ENCODE measurements around the gene CHAT. TPM values are rescaled to one million over a fixed set of nuclear protein-coding genes. Genes with fewer than 3 reads are reported as not detected.

Gene CHAT
- total and polyA plus RNA-seq, 12 donors = not detected

GRCh38 chr10:49610458-49611165 is 3.2 kb upstream of the CHAT start:
- intact Hi-C loops (cut with DNase I) = no loop called here
- no peak for DNase-seq
- TF ChIP-seq POLR2A (IDR thresholded peaks at IDR 0.05) (no peak), CTCF (IDR thresholded peaks at IDR 0.05) (no peak)
- no peak overlapping the region for H3K27ac ChIP-seq
- peaks cover 78% of the 10 kb centered on the region for H3K27me3 ChIP-seq
- no peak overlapping the region for H3K4me3 ChIP-seq
- no peaks in the 10 kb centered on the region for H3K36me3 ChIP-seq (replicated peaks in 1 of 2)
- 1 to 2% methylated on average over 64 to 72 of the region's 72 CpGs; no CpG with 5 or more reads in 2 of the 4 donors for WGBS, 4 donors
- H3K4me1 ChIP-seq (replicated peaks in 1 of 2) = peaks cover 0 to 13% of the 10 kb centered on the region in 2 donors
- no peaks in the 10 kb centered on the region for H3K9me3 ChIP-seq (replicated peaks in 1 of 3)

- H3K4me1 ChIP-seq (replicated peaks in 1 of 2) = peaks cover 0 to 13% of the 10 kb centered on the region in 2 donors
- peaks cover 85% of the 10 kb centered on the region for H3K27me3 ChIP-seq
- TF ChIP-seq POLR2A (IDR thresholded peaks at IDR 0.05) (no peak), CTCF (IDR thresholded peaks at IDR 0.05) (no peak)
- H3K36me3 ChIP-seq (replicated peaks in 1 of 2) = no peaks in the 10 kb centered on the region
- no peak overlapping the region for H3K27ac ChIP-seq
- H3K9me3 ChIP-seq (replicated peaks in 1 of 3) = no peaks in the 10 kb centered on the region
- 4 to 14% (median 6%) methylated on average over 6 to 63 of the region's 63 CpGs; no CpG with 5 or more reads in 1 of the 4 donors for WGBS, 4 donors
- intact Hi-C loops (cut with DNase I) = no loop called here
- H3K4me3 ChIP-seq = no peak overlapping the region
- DNase-seq = no peak
Measured at GRCh38 chr10:49611166-49611815, 2.5 kb upstream of the CHAT start.

- intact Hi-C loops (cut with DNase I) = no loop called here
- no peak for DNase-seq
- no peak overlapping the region for H3K27ac ChIP-seq
- H3K9me3 ChIP-seq (replicated peaks in 1 of 3) = no peaks in the 10 kb centered on the region
- WGBS, 4 donors = 5 to 17% (median 8%) methylated on average over 4 to 53 of the region's 53 CpGs
- TF ChIP-seq CTCF (IDR thresholded peaks at IDR 0.05) (no peak), POLR2A (IDR thresholded peaks at IDR 0.05) (no peak)
- H3K4me3 ChIP-seq = no peak overlapping the region
- peaks cover 91% of the 10 kb centered on the region for H3K27me3 ChIP-seq
- no peaks in the 10 kb centered on the region for H3K36me3 ChIP-seq (replicated peaks in 1 of 2)
- H3K4me1 ChIP-seq (replicated peaks in 1 of 2) = peaks cover 0 to 13% of the 10 kb centered on the region in 2 donors
Measured at GRCh38 chr10:49611816-49612512, 1.9 kb upstream of the CHAT start.

- intact Hi-C loops (cut with DNase I) = no loop called here
- DNase-seq = no peak
- peaks cover 0 to 9% of the 10 kb centered on the region in 2 donors for H3K4me1 ChIP-seq (replicated peaks in 1 of 2)
- H3K4me3 ChIP-seq = no peak overlapping the region
- peaks cover 84% of the 10 kb centered on the region for H3K27me3 ChIP-seq
- TF ChIP-seq POLR2A (IDR thresholded peaks at IDR 0.05) (no peak), CTCF (IDR thresholded peaks at IDR 0.05) (no peak)
- H3K27ac ChIP-seq = no peak overlapping the region
- no peaks in the 10 kb centered on the region for H3K9me3 ChIP-seq (replicated peaks in 1 of 3)
- WGBS, 4 donors = 4 to 19% (median 5%) methylated on average over 18 to 29 of the region's 29 CpGs
- H3K36me3 ChIP-seq (replicated peaks in 1 of 2) = no peaks in the 10 kb centered on the region
Measured at GRCh38 chr10:49612513-49613164, 1.2 kb upstream of the CHAT start.

Measured in adrenal gland (tissue), 12 donors.